Activated T-helper 1 cell treated with anti-CD3 and anti-CD28 coated beads, Interleukin-12 subunit alpha, Interleukin-12 subunit beta, Interleukin-2, Interleukin-4 antibody, amounts not matched to agents 30 ng/mL and 10 ng/mL and 1 ng/mL, durations not matched to agents 14 hours and 24 hours and 36 hours (primary cell): Measurements from ENCODE around the gene FUOM. TPM values are rescaled to one million over a fixed set of nuclear protein-coding genes. Genes with fewer than 3 reads are reported as not detected.
A peak's percentile ranks its signal among the peaks of the same experiment; 100 is the strongest.
"Not testable (repeated sequence)": the region's sequence is repeated elsewhere in the genome, so short reads cannot be mapped to it uniquely, and the experiment has no call there.

Experiments used
- DNase-seq: peaks from one replicate; pipeline ENCODE4 v3.0.0; 2021; ENCODE audit warnings: low spot score
- H3K27ac Mint-ChIP-seq: one replicate; pipeline ENCODE4 v1.8.0; 2021; ENCODE audit warnings: mild to moderate bottlenecking, mixed read lengths
- H3K27me3 Mint-ChIP-seq: one replicate; pipeline ENCODE4 v1.8.0; 2022; ENCODE audit warnings: mild to moderate bottlenecking, moderate library complexity, mixed read lengths; ENCODE audit not compliant: insufficient read depth
- H3K36me3 Mint-ChIP-seq: one replicate; pipeline ENCODE4 v1.8.0; 2021; ENCODE audit warnings: low read depth, mixed read lengths
- H3K4me1 Mint-ChIP-seq: one replicate; pipeline ENCODE4 v1.8.0; 2021; ENCODE audit warnings: low read depth, mixed read lengths
- H3K4me3 Mint-ChIP-seq: one replicate; pipeline ENCODE4 v1.8.0; 2021; ENCODE audit warnings: mild to moderate bottlenecking, moderate library complexity, mixed read lengths
- H3K9me3 Mint-ChIP-seq: one replicate; pipeline ENCODE4 v1.8.0; 2021; ENCODE audit warnings: mixed read lengths
- intact Hi-C: fragments of 100-400 bp; cut with micrococcal nuclease; formaldehyde crosslinking; loops from one replicate; pipeline ENCODE4 v1.15.1; 2024
- total RNA-seq: library from RNA; stranded (reverse); gene quantifications from 2 replicates; pipeline ENCODE4 v1.2.3, GENCODE V29; 2022

Gene FUOM
- total RNA-seq, 1 donor from 2014 or later, result 45.4 TPM

DNA sequence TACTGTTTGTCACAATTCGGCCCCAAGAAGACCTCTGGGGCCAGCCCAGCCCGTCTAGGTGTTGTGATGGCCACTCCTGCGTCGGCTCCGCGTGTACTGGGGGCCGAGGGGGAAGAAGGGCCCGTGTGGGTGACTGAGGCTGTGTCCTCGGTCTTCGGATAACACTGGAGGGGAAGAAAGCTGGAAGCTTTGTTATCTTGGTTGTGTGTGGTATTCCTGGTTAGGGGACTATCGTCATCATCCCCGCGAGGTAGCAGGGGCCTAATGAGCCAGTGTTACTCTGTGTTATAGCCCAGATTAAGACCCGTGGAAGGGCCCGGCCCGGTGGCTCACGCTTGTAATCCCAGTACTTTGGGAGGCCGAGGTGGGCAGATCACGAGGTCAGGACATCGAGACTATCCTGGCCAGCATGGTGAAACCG is 37.0 kb upstream of the FUOM start:
- Mint-ChIP-seq H3K36me3 (peaks cover 21% of the 10 kb centered on the region), H3K27ac (peak overlapping the region; percentile 98), H3K4me3 (peak overlapping the region; percentile 99), H3K4me1 (peaks cover 25% of the 10 kb centered on the region), H3K9me3 (no peaks in the 10 kb centered on the region), H3K27me3 (no peaks in the 10 kb centered on the region)
- DNase-seq, result no peak
- intact Hi-C loops, result loop anchor here (1.0 to 10.0 kb wide), 8 partner anchors 16 to 1490 kb away; partner anchors contain the start of genes ECHS1, INPP5A, PAOX and PPP2R2D

DNA sequence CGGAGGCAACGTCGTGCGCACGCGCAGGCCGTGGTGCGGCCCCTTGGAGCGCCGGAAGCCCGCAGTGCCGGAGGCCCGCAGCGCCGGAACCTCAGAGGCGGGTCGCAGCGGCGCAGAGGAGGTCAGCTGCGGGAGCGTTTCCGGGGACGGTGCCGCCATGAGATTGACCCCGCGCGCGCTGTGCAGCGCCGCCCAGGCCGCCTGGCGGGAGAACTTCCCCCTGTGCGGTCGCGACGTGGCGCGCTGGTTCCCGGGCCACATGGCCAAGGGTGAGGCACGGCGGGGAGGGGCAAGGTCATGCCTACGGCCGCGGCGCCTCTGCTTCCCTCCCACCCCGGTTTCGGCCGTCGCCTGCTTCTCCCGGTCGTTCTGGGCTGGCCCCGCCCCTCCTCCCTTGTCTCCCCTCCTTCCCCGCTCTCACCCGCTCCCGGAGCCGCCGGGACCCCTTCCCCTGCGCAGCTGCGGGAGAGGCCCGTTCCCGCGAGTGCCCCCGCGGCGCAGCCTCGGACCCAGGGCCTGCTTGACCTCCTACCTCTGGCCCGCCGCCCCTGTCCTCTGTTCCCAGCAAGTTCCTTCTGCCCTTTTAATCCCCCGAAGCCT is 36.3 kb upstream of the FUOM start, which contains the start of gene MTG1:
TSS of gene MTG1 (plus strand) at position 94 of the 600 bp plus-strand sequence. CDS start at position 158, 64 bp downstream.
- peaks cover 16% of the 10 kb centered on the region for H3K36me3 Mint-ChIP-seq
- peak within 1 kb of the TSS; percentile 99 for H3K4me3 Mint-ChIP-seq
- peak; percentile 96 for DNase-seq
- intact Hi-C loops, result loop anchor here (1.0 to 10.0 kb wide), 8 partner anchors 15 to 1489 kb away; partner anchors contain the start of genes ECHS1, INPP5A, PAOX and PPP2R2D
- H3K4me1 Mint-ChIP-seq, result peaks cover 28% of the 10 kb centered on the region
- H3K27ac Mint-ChIP-seq, result peak within 1 kb of the TSS; percentile 98
- H3K9me3 Mint-ChIP-seq, result no peaks in the 10 kb centered on the region
- H3K27me3 Mint-ChIP-seq, result no peaks in the 10 kb centered on the region

DNA sequence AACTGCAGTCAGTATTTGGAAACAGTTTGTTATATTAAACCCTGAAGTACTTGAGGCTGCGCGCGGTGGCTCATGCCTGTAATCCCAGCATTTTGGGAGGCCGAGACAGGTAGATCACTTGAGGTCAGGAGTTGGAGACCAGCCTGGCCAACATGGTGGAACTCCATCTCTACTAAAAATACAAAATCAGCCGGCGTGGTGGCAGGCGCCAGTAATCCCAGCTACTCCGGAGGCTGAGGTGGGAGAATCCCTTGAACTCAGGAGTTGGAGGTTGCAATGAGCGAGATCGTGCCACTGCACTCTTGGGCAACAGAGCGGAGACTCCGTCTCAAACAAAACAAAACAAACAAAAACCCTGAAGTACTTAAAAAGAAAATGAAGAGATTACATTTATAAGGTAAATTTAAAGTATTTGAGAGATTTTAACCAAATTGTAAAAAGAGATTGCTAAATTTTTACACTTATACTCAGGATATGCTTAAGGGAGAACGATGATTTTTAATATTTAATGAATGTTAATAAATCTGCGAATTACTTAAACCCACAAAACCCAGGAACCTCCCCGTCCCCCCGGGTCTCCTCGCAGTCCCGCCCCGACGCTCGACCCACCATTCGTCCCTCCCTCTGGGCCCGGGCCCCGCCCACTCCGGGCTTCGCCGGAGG is 35.7 kb upstream of the FUOM start:
- H3K4me3 Mint-ChIP-seq, result peak overlapping the region; percentile 99
- peaks cover 15% of the 10 kb centered on the region for H3K36me3 Mint-ChIP-seq
- no peaks in the 10 kb centered on the region for H3K9me3 Mint-ChIP-seq
- DNase-seq, result no peak
- H3K27me3 Mint-ChIP-seq, result no peaks in the 10 kb centered on the region
- intact Hi-C loops, result loop anchor here (1.0 to 10.0 kb wide), 8 partner anchors 14 to 1489 kb away; partner anchors contain the start of genes ECHS1, INPP5A, PAOX and PPP2R2D
- H3K4me1 Mint-ChIP-seq, result peaks cover 34% of the 10 kb centered on the region
- H3K27ac Mint-ChIP-seq, result peak overlapping the region; percentile 84

DNA sequence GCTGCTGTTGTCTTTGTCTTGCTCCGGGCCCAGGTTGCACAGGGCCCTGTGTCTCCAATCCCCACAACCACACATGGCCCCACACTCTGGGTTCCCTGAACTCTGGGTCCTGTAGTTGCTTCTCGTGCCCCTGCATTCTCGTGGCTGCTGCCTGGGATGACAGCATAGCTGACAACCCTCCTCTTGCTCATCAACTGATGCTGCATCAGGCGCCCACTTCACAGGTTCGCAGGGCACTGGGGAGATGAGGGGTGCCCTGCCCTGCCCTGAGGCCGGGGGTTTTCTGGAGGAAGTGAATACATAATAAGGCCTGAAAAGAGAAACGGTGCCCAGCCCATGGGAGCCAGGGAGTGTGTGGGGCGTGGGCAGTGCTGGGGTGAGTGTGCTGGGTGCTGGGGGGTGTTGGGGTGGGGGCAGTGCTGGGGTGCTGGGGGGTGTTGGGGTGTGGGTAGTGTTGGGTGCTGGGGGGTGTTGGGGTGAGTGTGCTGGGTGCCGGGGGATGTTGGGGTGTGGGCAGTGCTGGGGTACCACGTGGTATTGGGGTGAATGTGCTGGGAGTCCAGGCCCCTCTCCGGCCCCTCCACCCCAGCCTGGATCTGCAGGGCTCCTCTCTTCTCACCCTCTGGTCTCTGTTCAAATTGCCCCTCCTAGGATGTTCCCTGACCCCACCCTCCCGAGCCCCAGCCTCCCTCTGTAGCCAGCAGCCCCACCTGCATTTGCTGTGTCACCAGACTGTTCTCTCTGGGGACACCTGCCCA is 34.1 kb upstream of the FUOM start:
- Mint-ChIP-seq H3K27me3 (no peaks in the 10 kb centered on the region), H3K9me3 (no peaks in the 10 kb centered on the region), H3K4me1 (peaks cover 34% of the 10 kb centered on the region), H3K36me3 (peaks cover 7% of the 10 kb centered on the region), H3K4me3 (no peak overlapping the region), H3K27ac (peak overlapping the region; percentile 96)
- no peak for DNase-seq
- intact Hi-C loops, result loop anchor here (2.0 to 10.0 kb wide), 3 partner anchors 117 to 1487 kb away; partner anchors contain the start of genes INPP5A and PPP2R2D

DNA sequence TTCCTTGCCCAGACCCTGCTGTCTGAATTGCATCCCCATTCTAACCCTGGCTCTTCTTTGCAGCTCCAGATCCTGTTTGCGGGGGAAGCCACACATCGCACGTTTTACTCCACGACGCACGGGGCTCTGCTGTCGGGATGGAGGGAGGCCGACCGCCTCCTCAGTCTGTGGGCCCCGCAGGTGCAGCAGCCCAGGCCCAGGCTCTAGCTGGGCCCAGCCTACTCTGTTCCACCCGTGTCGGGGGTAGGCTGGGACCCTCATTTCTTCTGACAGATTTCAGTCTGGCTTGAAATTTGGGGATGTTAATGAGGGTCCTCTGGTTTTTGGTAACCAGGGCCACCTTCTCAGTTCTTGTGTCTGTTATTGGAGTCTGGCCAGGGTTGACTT is 33.4 kb upstream of the FUOM start:
- Mint-ChIP-seq H3K4me3 (peak overlapping the region; percentile 44), H3K27me3 (no peaks in the 10 kb centered on the region), H3K9me3 (no peaks in the 10 kb centered on the region), H3K36me3 (peaks cover 4% of the 10 kb centered on the region), H3K27ac (peak overlapping the region; percentile 96), H3K4me1 (peaks cover 34% of the 10 kb centered on the region)
- intact Hi-C loops, result loop anchor here (2.0 to 10.0 kb wide), 3 partner anchors 116 to 1486 kb away; partner anchors contain the start of genes INPP5A and PPP2R2D
- DNase-seq, result no peak

DNA sequence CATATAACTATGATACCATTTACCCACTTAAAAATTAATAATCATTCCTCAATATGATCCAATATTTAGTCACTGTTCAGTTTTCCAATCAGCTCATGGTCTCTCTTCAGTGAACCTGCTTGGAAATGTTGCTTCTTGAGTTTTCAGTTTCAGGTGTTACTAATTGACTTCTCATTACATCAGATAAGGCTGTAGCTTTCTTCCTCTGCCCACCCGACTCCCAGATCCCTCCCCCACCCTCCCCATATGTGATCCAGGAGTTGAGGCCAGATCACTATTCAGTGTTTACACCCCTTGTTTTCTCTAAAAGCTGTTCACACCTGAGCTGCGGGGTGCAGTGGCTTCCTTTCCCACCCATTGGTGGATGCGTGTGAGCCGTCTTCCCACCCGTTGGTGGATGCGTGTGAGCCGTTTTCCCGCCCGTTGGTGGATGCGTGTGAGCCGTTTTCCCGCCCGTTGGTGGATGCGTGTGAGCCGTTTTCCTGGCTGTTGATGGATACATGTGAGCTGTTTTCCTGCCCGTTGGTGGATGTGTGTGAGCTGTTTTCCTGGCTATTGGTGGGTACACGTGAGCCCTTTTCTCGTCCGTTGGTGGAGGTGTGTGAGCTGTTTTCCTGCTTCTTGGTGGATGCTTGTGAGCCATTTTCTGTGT is 32.9 kb upstream of the FUOM start:
- Mint-ChIP-seq H3K36me3 (peaks cover 6% of the 10 kb centered on the region), H3K4me3 (peak overlapping the region; percentile 80), H3K9me3 (no peaks in the 10 kb centered on the region), H3K27ac (peak overlapping the region; percentile 96), H3K27me3 (no peaks in the 10 kb centered on the region), H3K4me1 (peaks cover 34% of the 10 kb centered on the region)
- DNase-seq, result no peak
- intact Hi-C loops, result loop anchor here (1.0 to 10.0 kb wide), 6 partner anchors 11 to 1486 kb away; partner anchors contain the start of genes ECHS1, INPP5A, PAOX and PPP2R2D

DNA sequence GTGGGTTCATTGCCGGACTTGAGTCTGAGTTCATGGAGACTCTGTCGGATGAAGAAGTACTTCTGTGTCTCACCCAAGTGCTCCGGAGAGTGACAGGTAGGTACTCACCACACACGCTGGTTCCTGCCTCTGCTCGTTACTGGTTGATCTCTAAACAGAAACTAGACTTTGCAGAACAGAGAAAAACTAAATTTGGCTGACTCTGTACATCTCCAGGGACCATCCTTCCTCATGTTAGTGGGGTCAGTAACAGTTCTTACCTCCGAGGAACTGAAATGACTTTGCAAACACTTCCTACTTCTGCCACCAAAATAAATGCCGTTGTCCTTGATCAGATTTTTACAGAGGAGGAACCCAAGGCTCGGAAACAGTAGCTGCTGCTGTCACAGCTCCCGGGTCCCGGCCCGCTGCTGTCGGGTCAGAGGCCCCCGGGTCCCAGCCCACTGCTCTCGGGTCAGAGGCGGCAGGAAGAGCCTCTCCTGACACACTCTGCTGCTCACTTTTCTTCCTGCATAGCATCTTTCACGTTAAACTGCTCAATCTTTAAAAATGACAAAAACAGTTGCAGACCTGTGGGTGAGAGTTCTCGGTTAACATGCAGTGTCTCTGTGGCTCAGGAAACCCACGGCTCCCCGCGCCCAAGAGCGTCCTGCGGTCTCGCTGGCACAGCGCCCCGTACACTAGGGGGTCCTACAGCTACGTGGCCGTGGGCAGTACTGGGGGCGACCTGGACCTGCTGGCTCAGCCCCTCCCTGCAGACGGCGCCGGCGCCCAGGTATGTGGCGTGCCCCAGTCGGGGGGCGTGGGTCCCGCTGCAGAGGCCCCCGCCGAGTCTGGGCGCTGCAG is 31.4 kb upstream of the FUOM start:
- H3K4me1 Mint-ChIP-seq, result peaks cover 29% of the 10 kb centered on the region

DNA sequence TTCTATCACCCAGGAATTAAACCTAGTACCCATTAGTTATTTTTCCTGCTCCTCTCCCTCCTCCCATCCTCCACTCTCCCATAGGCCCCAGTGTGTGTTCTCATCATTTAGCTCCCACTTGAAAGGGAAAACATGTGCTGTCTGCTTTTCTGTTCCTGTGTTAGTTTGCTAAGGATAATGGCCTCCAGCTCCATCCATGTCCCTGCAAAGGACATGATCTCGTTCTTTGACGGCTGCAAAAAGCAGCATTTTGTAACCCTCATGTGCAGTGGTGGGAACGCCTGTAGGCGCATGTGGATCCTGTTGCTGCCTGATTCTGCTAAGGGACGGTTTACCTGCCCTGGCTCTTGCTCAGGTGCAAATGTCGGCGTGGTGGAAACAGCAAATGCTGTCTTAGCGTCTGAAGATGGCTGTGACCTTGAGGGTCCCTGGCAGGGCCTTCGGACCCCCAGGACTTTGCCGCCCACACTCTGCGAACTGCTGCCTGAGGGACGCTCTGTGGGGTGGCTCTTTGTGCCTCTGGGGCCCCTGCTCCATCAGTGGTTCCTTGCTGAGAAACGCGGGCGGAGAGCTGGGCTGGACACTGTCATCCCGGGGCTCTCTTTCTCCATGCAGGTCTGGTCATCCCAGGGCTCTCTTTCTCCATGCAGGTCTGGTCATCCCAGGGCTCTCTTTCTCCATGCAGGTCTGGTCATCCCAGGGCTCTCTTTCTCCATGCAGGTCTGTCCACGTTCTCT is 30.6 kb upstream of the FUOM start:
- Mint-ChIP-seq H3K27ac (peak overlapping the region; percentile 92), H3K4me1 (peaks cover 29% of the 10 kb centered on the region), H3K4me3 (peak overlapping the region; percentile 77), H3K36me3 (peaks cover 5% of the 10 kb centered on the region), H3K27me3 (no peaks in the 10 kb centered on the region), H3K9me3 (no peaks in the 10 kb centered on the region)
- no peak for DNase-seq
- intact Hi-C loops, result no loop called here

More for the DNA sequence above, 31.4 kb upstream of the FUOM start:
- intact Hi-C loops, result no loop called here
- no peak for DNase-seq
- no peaks in the 10 kb centered on the region for H3K27me3 Mint-ChIP-seq
- H3K27ac Mint-ChIP-seq, result peak overlapping the region; percentile 92
- H3K9me3 Mint-ChIP-seq, result no peaks in the 10 kb centered on the region
- peaks cover 5% of the 10 kb centered on the region for H3K36me3 Mint-ChIP-seq
- peak overlapping the region; percentile 77 for H3K4me3 Mint-ChIP-seq

DNA sequence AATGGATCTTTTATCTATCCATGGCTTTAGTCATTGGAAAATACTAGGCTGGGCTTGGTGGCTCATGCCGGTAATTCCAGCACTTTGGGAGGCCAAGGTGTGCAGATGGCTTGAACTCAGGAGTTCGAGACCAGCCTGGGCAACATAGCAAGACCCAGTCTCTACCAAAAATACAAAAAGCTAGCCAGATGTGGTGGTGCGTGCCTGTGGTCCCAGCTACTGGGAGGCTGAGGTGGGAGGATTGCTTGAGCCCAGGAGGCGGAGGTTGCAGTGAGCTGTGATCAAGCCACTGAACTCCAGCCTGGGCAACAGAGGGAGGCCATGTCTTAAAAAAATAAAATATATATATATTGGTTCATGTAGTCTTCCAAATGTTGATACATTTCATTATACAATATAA is 29.1 kb upstream of the FUOM start:
- H3K4me3 Mint-ChIP-seq, H3K27ac Mint-ChIP-seq, H3K9me3 Mint-ChIP-seq, intact Hi-C loops, H3K27me3 Mint-ChIP-seq, DNase-seq, H3K36me3 Mint-ChIP-seq: not testable (repeated sequence)
- H3K4me1 Mint-ChIP-seq, result peaks cover 31% of the 10 kb centered on the region

DNA sequence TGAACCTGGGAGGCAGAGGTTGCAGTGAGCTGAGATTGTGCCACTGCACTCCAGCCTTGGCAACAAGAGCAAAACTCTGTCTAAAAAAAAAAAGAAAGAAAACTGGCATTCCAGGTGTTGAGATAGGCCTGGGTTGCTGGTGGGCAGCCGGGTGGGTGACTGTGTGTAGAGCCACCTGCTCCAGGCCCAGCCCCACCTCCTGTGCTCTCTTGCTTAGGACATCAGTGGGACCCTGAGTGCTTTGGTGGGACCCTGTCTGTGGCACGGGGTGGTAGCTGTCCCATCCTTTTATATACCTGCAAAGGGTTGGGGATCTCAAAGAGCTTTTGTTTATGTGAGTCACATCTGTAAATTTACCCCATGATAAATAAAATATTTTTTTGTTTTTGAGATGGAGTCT is 27.4 kb upstream of the FUOM start:
- DNase-seq, result no peak
- H3K9me3 Mint-ChIP-seq, result no peaks in the 10 kb centered on the region
- H3K4me3 Mint-ChIP-seq, result no peak overlapping the region
- peaks cover 18% of the 10 kb centered on the region for H3K4me1 Mint-ChIP-seq
- peaks cover 9% of the 10 kb centered on the region for H3K36me3 Mint-ChIP-seq
- H3K27ac Mint-ChIP-seq, result no peak overlapping the region
- intact Hi-C loops, result no loop called here
- H3K27me3 Mint-ChIP-seq, result no peaks in the 10 kb centered on the region

DNA sequence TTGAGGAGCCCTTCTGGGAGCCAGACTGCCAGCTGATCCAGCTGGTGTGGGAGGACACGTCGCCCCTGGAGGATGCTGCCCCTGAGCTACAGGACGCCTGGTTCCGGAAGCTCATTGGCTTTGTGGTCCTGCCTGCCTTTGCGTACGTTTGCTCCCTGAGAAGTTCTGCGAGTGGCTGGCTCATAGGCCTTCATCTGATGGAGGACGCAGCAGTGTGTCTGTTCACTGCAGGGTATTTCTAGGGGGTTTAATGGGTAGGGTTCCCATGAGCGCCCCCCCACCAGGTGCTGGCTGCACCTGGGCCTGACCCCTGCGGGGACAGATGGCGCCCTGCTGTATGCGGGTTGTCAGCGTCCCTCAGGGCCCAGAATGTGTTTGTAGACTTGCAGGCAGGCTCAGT is 26.3 kb upstream of the FUOM start:
- Mint-ChIP-seq H3K4me1 (peaks cover 11% of the 10 kb centered on the region), H3K27ac (no peak overlapping the region), H3K27me3 (no peaks in the 10 kb centered on the region), H3K9me3 (no peaks in the 10 kb centered on the region), H3K4me3 (no peak overlapping the region), H3K36me3 (peaks cover 9% of the 10 kb centered on the region)
- no peak for DNase-seq
- intact Hi-C loops, result no loop called here
